CD14-positive monocyte (primary cell): Measurements from ENCODE around the gene ZNF668. TPM values are rescaled to one million over a fixed set of nuclear protein-coding genes. Genes with fewer than 3 reads are reported as not detected.

ENCODE experiments used
- DNase-seq, 3 donors: peaks; one replicate each; pipeline ENCODE4 v3.0.0-alpha.2; 2011 to 2022
- H2AFZ ChIP-seq: 2 replicates; pipeline ENCODE4 v1.6.0; 2012; ENCODE audit warnings: mild to moderate bottlenecking, low read depth, low read length, inconsistent platforms; ENCODE audit not compliant: insufficient read depth, poor library complexity, severe bottlenecking
- H3K27ac ChIP-seq, 2 donors: 1 replicate in 1 of 2; 2 replicates in 1 of 2; pipeline ENCODE4 v1.5.1; 2012 to 2013; ENCODE audit warnings: low read length in 2 of 2, control low read depth in 1 of 2, inconsistent platforms in 1 of 2, low read depth in 1 of 2, mild to moderate bottlenecking in 1 of 2
- H3K27me3 ChIP-seq, 2 donors: one replicate each; pipeline versions ENCODE4 v1.6.0 to v1.6.1; 2011 to 2013; ENCODE audit warnings: low read length in 2 of 2; ENCODE audit not compliant: control insufficient read depth in 2 of 2, insufficient read depth in 2 of 2
- H3K36me3 ChIP-seq, 2 donors: replicated peaks in 1 of 2; 1 replicate in 1 of 2; 2 replicates in 1 of 2; pipeline versions ENCODE4 v1.5.1 to v1.6.1; 2012 to 2013; ENCODE audit warnings: low read length in 2 of 2, control low read depth in 1 of 2, inconsistent platforms in 1 of 2, mild to moderate bottlenecking in 1 of 2; ENCODE audit not compliant: insufficient read depth in 2 of 2, control insufficient read depth in 1 of 2
- H3K4me1 ChIP-seq, 2 donors: 1 replicate in 1 of 2; 2 replicates in 1 of 2; pipeline versions ENCODE4 v1.5.1 to v1.6.1; 2012 to 2013; ENCODE audit warnings: low read length in 2 of 2, control low read depth in 1 of 2, inconsistent platforms in 1 of 2, mild to moderate bottlenecking in 1 of 2, moderate library complexity in 1 of 2; ENCODE audit not compliant: insufficient read depth in 2 of 2, control insufficient read depth in 1 of 2
- H3K4me2 ChIP-seq: replicated peaks from 2 replicates; pipeline ENCODE3; 2012; ENCODE audit warnings: low read length, moderate library complexity, mild to moderate bottlenecking; ENCODE audit not compliant: poor library complexity, severe bottlenecking; ENCODE audit errors: extremely low read depth
- H3K4me3 ChIP-seq, 3 experiments: fragments of 200-600 bp in 1 of 3; sonication (generic) in 1 of 3; replicated peaks in 1 of 3; 1 replicate in 2 of 3; 2 replicates in 1 of 3; pipeline ENCODE4 v1.5.1; 2011 to 2013; ENCODE audit warnings: low read length in 3 of 3, mild to moderate bottlenecking in 3 of 3, control low read depth in 2 of 3, low read depth in 2 of 3, inconsistent platforms in 1 of 3, moderate library complexity in 1 of 3
- H3K79me2 ChIP-seq: 2 replicates; pipeline ENCODE4 v1.6.0; 2012; ENCODE audit warnings: mild to moderate bottlenecking, control low read depth, inconsistent platforms, low read length, moderate library complexity; ENCODE audit not compliant: insufficient read depth
- H3K9ac ChIP-seq: 2 replicates; pipeline ENCODE4 v1.6.0; 2017; ENCODE audit warnings: low read length, mild to moderate bottlenecking; ENCODE audit not compliant: insufficient read depth, poor library complexity, severe bottlenecking
- H3K9me3 ChIP-seq, 2 donors: replicated peaks in 1 of 2; 1 replicate in 1 of 2; 2 replicates in 1 of 2; pipeline versions ENCODE4 v1.5.1 to v1.6.1; 2012 to 2013; ENCODE audit warnings: low read length in 2 of 2, control low read depth in 1 of 2; ENCODE audit not compliant: control insufficient read depth in 1 of 2, insufficient read depth in 1 of 2
- H4K20me1 ChIP-seq: 2 replicates; pipeline ENCODE4 v1.6.0; 2012; ENCODE audit warnings: mild to moderate bottlenecking, low read length, control low read depth, moderate library complexity; ENCODE audit not compliant: insufficient read depth
- H3K27ac Mint-ChIP-seq, 7 donors: one replicate each; pipeline ENCODE4 v1.8.0; 2020; ENCODE audit warnings: mild to moderate bottlenecking in 7 of 7, mixed read lengths in 7 of 7, moderate library complexity in 6 of 7, inconsistent platforms in 2 of 7
- H3K27me3 Mint-ChIP-seq, 3 donors: one replicate each; pipeline ENCODE4 v1.8.0; 2021 to 2022; ENCODE audit warnings: low read depth in 3 of 3, mild to moderate bottlenecking in 3 of 3, mixed read lengths in 3 of 3, moderate library complexity in 3 of 3, inconsistent platforms in 1 of 3
- H3K36me3 Mint-ChIP-seq, 2 donors: one replicate each; pipeline ENCODE4 v1.8.0; 2020; ENCODE audit warnings: mixed read lengths in 2 of 2, inconsistent platforms in 1 of 2, mild to moderate bottlenecking in 1 of 2
- H3K4me1 Mint-ChIP-seq: one replicate; pipeline ENCODE4 v1.8.0; 2020; ENCODE audit warnings: mild to moderate bottlenecking, mixed read lengths
- H3K4me3 Mint-ChIP-seq, 2 donors: one replicate each; pipeline ENCODE4 v1.8.0; 2020; ENCODE audit warnings: mild to moderate bottlenecking in 2 of 2, mixed read lengths in 2 of 2, moderate library complexity in 1 of 2
- H3K9me3 Mint-ChIP-seq, 7 donors: one replicate each; pipeline ENCODE4 v1.8.0; 2020 to 2022; ENCODE audit warnings: mixed read lengths in 7 of 7, mild to moderate bottlenecking in 6 of 7, moderate library complexity in 6 of 7, inconsistent platforms in 2 of 7
- CTCF ChIP-seq: fragments of 200-600 bp; IDR thresholded peaks from one replicate; pipeline ENCODE4 v1.8.0; 2022; ENCODE audit warnings: antibody characterized with exemption, mild to moderate bottlenecking
- WGBS: methylation state at CpG from one replicate; pipeline ENCODE4 v1.1.5; 2013; ENCODE audit warnings: missing lambda C conversion rate; ENCODE audit not compliant: insufficient coverage; 5-methylcytosine and 5-hydroxymethylcytosine counted together
- intact Hi-C, 2 donors: fragments of 100-400 bp; cut with micrococcal nuclease; formaldehyde crosslinking; loops; one replicate each; pipeline versions ENCODE4 v1.15.0 to v1.15.1; 2023
- polyA plus RNA-seq, 3 donors: library from polyadenylated mRNA; depleted of rRNA in 1 of 3; unstranded in 2 of 3; stranded (reverse) in 1 of 3; fragments of 300-500 nt in 2 of 3; fragments of >200 nt in 1 of 3; fragmentation: Illumina TruSeq in 2 of 3; gene quantifications; 1 replicate in 2 of 3; 2 replicates in 1 of 3; pipeline ENCODE4 v1.2.3, GENCODE V29; 2012 to 2021

The ZNF668 gene
- polyA plus RNA-seq, 3 donors, result 3.8 to 4.8 (median 4.5) TPM

DNA sequence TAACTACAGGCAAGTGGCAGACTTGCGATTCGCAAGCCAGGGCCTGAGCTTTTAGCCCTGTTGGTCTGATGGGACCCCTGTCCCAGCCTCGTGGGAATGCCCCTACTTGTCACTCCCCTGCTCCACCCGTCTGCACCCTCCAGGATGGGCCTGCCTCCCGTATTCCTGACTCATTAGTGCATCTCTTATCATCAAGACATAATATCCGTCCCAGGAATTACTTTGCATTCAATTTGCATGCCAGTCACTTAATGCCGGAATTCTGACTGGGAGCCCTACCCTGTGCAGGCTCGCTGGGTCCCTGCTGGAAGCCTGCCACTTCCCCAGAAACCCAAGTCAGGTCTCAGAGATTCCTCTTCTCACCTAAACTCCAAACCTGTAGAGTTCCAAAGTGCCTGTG lies 11.4 kb upstream of the ZNF668 start:
- Histone ChIP-seq H3K36me3 (peaks cover 36 to 85% of the 10 kb centered on the region in 2 donors), H3K4me3 (no peak overlapping the region), H3K4me1 (peaks cover 0 to 10% of the 10 kb centered on the region in 2 donors), H3K9ac (no peak overlapping the region), H3K27ac (no peak overlapping the region), H3K4me2 (no peak overlapping the region), H3K9me3 (no peaks in the 10 kb centered on the region), H3K79me2 (peaks cover 21% of the 10 kb centered on the region), H4K20me1 (peaks cover 47% of the 10 kb centered on the region), H2AFZ (no peak overlapping the region), H3K27me3 (no peaks in the 10 kb centered on the region)
- H3K9me3 Mint-ChIP-seq, result no peaks in the 10 kb centered on the region
- DNase-seq, result no peak
- no peak for TF ChIP-seq CTCF
- peaks cover 12% of the 10 kb centered on the region for H3K4me1 Mint-ChIP-seq
- H3K4me3 Mint-ChIP-seq, result no peak overlapping the region
- peaks cover 36 to 60% of the 10 kb centered on the region in 2 donors for H3K36me3 Mint-ChIP-seq
- 97% methylated on average over 8 of the region's 8 CpGs for WGBS
- H3K27me3 Mint-ChIP-seq, result peaks cover 0 to 3% (median 3%) of the 10 kb centered on the region in 3 donors
- peak overlapping the region in 3 of 7 donors; percentile 27 to 63 (median 41) for H3K27ac Mint-ChIP-seq
- intact Hi-C loops, result no loop called here

DNA sequence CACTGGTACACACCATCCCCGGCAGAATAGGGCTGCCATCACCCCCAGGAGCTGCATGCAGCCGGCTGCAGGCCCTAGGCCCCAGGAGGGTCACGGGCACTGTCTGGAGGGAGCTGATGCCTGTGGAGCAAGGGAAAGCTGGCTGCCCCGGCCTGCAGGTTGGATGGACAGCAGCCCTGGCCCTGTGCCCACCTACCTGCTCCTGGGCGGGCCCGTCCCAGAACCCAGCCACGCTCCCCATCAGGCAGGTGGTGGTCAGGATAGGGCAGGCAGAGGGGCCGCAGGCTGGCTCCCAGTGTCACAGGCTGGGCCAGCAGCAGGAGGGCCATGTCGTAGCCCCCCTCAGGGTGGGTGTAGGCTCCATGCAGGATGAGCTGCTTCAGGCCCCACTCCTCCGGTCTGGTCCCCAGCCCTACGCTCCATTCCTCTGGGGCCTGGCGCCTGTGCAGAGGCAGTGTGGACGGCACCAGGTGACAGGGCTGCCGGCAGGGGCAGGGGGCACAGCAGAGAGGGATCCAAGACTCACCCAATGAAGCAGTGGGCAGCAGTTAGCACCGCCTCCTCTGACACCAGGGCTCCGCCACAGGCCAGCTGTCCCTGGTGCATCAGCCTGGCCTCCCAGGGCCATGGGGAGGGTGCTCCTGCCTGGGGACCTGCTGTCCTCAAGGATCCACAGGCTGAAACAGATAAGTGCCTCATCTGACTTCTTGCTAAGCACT lies 10.7 kb upstream of the ZNF668 start:
- no peak for DNase-seq
- H3K36me3 Mint-ChIP-seq, result peaks cover 37 to 64% of the 10 kb centered on the region in 2 donors

More for the DNA sequence above, 10.7 kb upstream of the ZNF668 start:
- no peak for TF ChIP-seq CTCF
- H3K9ac ChIP-seq, result no peak overlapping the region
- H3K27me3 ChIP-seq, result no peaks in the 10 kb centered on the region
- H3K79me2 ChIP-seq, result peaks cover 27% of the 10 kb centered on the region
- no peak overlapping the region for H3K4me3 Mint-ChIP-seq
- H3K27ac ChIP-seq, result no peak overlapping the region
- H3K4me3 ChIP-seq, result no peak overlapping the region
- no peaks in the 10 kb centered on the region for H3K9me3 ChIP-seq
- no peak overlapping the region for H2AFZ ChIP-seq
- H3K27ac Mint-ChIP-seq, result no peak overlapping the region
- peaks cover 53% of the 10 kb centered on the region for H4K20me1 ChIP-seq
- peaks cover 0 to 3% (median 3%) of the 10 kb centered on the region in 3 donors for H3K27me3 Mint-ChIP-seq
- H3K4me2 ChIP-seq, result no peak overlapping the region
- peaks cover 0 to 10% of the 10 kb centered on the region in 2 donors for H3K4me1 ChIP-seq
- intact Hi-C loops, result no loop called here
- no peaks in the 10 kb centered on the region for H3K9me3 Mint-ChIP-seq
- 95% methylated on average over 15 of the region's 16 CpGs for WGBS
- peaks cover 41 to 85% of the 10 kb centered on the region in 2 donors for H3K36me3 ChIP-seq
- H3K4me1 Mint-ChIP-seq, result peaks cover 12% of the 10 kb centered on the region
